A549 (cell line): ENCODE measurements around the gene SEC24A.

Experiments
- KDM1A ChIP-seq: fragments of 200-600 bp; sonication (generic); IDR thresholded peaks from 2 replicates; pipeline ENCODE4 v1.6.1; 2016; ENCODE audit warnings: low read depth, mild to moderate bottlenecking
- POLR2A ChIP-seq: IDR thresholded peaks from 2 replicates; pipeline ENCODE4 v1.6.1; 2012; ENCODE audit warnings: mild to moderate bottlenecking, low read length
- RAD21 ChIP-seq, 2 experiments: fragments of >200 bp in 1 of 2; sonication (Bioruptor Twin) in 1 of 2; formaldehyde crosslinking in 1 of 2; IDR thresholded peaks in 1 of 2; conservative IDR thresholded peaks in 1 of 2; 2 replicates in 1 of 2; 3 replicates in 1 of 2; pipeline ENCODE4 v1.6.1; 2012 to 2018; ENCODE audit warnings: inconsistent platforms in 1 of 2
- TF ChIP-seq, protein P1 (sequence below): fragments of >200 bp; sonication (Bioruptor Twin); formaldehyde crosslinking; IDR thresholded peaks from 3 replicates; pipeline ENCODE4 v1.5.1; 2016
- TF ChIP-seq, protein P2 (sequence below): fragments of 250-450 bp; sonication (Bioruptor Pico); IDR thresholded peaks from 2 replicates; pipeline ENCODE4 v1.5.0; 2021; ENCODE audit warnings: mild to moderate bottlenecking, moderate library complexity, borderline replicate concordance

DNA sequence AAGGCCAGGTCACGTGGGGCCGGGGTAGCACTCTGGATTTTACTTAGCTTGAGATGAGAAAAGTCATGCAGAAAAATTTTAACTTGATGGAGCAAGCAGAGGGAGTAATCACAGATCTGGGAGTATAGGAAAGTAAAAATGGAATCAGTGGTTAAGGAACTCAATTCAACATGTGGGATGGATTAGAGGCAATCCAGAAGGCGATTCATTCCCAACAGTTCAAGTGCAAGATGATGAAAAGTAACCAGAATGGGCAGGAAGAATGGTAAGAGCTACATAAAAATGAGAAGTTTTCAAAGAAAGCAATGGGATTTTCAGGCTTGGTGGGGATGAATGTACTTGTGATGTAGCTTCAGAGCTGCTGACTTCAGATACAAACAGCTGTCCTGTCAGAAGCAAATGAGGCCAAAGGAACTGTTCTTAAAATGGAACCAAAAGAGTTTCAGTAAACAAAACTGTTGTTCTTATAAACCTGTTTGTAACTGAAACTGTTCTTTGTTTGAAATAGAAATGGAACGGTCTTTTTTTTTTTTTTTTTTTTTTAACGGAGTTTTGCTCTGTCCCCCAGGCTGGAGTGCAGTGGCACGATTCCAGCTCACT lies 5.6 kb upstream of the SEC24A start:
- TF ChIP-seq, protein P1, sequence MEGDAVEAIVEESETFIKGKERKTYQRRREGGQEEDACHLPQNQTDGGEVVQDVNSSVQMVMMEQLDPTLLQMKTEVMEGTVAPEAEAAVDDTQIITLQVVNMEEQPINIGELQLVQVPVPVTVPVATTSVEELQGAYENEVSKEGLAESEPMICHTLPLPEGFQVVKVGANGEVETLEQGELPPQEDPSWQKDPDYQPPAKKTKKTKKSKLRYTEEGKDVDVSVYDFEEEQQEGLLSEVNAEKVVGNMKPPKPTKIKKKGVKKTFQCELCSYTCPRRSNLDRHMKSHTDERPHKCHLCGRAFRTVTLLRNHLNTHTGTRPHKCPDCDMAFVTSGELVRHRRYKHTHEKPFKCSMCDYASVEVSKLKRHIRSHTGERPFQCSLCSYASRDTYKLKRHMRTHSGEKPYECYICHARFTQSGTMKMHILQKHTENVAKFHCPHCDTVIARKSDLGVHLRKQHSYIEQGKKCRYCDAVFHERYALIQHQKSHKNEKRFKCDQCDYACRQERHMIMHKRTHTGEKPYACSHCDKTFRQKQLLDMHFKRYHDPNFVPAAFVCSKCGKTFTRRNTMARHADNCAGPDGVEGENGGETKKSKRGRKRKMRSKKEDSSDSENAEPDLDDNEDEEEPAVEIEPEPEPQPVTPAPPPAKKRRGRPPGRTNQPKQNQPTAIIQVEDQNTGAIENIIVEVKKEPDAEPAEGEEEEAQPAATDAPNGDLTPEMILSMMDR: no peak
- no peak for TF ChIP-seq RAD21 (conservative IDR thresholded peaks at IDR 0.05 in 1 of 2, IDR thresholded peaks at IDR 0.05 in 1 of 2)
- TF ChIP-seq KDM1A: no peak
- TF ChIP-seq POLR2A: no peak
- TF ChIP-seq, protein P2, sequence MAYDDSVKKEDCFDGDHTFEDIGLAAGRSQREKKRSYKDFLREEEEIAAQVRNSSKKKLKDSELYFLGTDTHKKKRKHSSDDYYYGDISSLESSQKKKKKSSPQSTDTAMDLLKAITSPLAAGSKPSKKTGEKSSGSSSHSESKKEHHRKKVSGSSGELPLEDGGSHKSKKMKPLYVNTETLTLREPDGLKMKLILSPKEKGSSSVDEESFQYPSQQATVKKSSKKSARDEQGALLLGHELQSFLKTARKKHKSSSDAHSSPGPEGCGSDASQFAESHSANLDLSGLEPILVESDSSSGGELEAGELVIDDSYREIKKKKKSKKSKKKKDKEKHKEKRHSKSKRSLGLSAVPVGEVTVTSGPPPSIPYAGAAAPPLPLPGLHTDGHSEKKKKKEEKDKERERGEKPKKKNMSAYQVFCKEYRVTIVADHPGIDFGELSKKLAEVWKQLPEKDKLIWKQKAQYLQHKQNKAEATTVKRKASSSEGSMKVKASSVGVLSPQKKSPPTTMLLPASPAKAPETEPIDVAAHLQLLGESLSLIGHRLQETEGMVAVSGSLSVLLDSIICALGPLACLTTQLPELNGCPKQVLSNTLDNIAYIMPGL: no peak
